Renal cortex interstitium (tissue), 11 donors: Measurements from ENCODE around the gene CELA2B. TPM values are rescaled to one million over a fixed set of nuclear protein-coding genes. Genes with fewer than 3 reads are reported as not detected.
"Not testable (repeated sequence)": the region's sequence is repeated elsewhere in the genome, so short reads cannot be mapped to it uniquely, and the experiment has no call there.

Experiments
- DNase-seq, 11 donors: peaks; one replicate each; pipeline ENCODE4 v3.0.0-alpha.2; 2013; ENCODE audit warnings: low read depth in 9 of 11, low spot score in 4 of 11; ENCODE audit errors: extremely low read depth in 1 of 11
- polyA plus RNA-seq, 3 donors: library from polyadenylated mRNA; unstranded; fragments of 120-200 nt; gene quantifications; one replicate each; pipeline ENCODE4 v1.2.1, GENCODE V29; 2013; ENCODE audit not compliant: insufficient read length in 3 of 3

The CELA2B gene
- polyA plus RNA-seq, 3 donors = 0.32 to 0.61 (median 0.56) TPM

DNA sequence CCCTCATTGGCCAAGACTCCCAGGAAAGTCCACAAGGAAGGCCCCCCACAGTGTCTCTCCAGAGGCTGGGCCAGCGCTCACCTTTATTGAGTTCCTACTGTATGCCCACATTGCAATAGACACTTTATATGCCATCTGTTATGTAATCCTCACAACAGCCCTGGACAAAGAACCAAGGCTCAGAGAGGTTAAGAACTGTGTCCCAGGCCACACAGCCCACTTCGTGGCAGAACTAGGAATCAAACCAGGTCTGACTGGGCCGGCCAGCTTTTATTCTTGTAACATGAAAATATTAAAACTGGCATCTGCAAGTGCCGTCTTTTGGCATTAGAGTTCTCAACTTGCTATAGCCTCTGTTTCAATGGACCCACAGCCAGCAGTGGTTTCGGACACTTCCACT is 33.1 kb upstream of the CELA2B start:
- DNase-seq = no peak

DNA sequence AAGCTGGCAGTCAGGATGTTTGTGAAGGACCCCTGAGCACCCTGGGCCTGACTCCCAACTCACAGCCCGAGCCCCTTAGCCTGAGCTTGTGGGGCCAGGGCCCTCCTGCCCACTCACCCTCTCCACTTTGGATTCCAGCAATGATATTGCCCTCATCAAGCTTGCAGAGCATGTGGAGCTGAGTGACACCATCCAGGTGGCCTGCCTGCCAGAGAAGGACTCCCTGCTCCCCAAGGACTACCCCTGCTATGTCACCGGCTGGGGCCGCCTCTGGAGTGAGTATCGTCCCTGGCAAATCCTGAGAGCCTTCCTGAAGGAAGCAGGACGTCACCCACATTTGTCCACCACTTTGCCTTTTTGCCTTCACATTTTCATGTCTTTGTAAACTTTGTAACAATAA is 32.6 kb upstream of the CELA2B start:
- no peak for DNase-seq

DNA sequence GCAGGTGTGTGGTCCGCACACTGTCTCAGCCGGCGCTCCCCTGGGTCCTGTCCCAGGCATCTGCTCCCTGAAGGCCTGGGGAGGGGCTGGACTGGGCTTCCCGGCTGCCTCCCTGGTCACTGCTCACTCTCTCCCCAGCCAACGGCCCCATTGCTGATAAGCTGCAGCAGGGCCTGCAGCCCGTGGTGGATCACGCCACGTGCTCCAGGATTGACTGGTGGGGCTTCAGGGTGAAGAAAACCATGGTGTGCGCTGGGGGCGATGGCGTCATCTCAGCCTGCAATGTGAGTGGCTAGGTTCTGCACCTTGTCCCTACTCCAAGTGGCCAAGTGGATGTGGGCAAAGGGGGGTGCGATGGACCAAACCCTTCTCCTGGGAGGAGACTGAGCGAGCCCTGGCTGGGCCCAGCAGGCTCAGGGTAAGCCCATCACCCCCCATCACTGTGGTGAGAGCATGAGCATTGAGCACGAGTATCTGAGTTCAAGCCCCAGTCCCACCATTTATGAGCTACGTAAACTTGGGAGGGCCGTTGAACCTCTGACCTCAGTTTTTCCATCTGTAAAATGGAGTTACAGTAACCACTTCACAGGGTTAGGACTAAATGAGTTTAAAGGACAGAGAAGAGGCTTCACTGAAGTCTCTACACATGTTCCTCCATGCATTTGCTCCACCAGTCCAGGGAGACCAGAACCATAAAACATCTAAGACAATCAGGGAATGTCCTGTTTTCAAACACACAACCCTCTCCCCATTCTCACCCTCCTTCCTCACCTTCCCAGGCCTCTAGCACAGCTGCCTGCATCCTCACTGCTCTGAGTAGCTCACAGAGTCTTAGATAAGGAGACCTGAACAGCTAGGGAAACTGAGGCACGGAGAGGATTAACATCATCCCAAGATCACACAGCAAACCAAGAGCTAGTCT is 31.2 kb upstream of the CELA2B start:
- DNase-seq = no peak

DNA sequence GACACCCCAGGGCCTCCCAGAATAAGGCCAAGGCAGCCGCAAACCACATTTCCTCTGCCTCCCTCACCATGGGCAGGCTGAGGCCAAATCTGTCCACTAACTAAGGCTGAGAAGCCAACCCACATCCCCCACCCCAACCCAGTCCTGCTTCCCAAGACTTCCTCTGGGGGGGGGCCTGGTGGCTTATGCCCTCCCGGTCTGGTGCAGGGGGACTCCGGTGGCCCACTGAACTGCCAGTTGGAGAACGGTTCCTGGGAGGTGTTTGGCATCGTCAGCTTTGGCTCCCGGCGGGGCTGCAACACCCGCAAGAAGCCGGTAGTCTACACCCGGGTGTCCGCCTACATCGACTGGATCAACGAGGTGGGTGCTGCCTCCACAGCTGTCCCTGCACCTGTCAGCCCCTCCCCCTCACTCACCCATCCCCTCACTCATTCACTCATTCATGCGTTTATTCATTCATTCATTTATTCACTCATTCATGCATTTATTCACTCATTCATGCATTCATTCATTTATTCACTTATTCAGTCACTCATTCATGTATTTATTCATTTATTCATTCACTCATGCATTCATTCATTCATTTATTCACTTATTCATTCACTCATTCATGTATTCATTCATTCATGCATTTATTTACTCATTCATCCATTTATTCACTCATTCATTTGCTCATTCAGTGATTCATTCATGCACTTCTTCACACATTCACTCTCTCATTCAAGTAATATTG is 30.3 kb upstream of the CELA2B start:
- no peak for DNase-seq

DNA sequence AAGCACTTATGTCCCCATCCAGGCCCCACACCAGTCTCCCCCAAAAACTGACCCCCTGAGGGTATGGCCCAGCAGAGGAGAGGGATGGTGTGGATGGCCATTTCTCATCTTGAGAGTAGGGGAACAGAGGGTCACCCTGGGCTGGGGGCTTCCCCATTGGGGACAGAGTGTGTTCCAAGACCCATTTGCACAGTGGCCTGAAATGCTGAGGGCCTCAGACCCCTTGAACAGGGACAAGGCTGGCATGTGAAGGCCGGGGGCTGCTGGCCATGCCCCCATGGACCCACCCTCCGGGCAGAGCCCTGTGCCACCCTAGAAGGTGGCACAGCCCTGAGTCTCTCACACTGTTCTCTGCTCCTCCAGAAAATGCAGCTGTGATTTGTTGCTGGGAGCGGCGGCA is 29.7 kb upstream of the CELA2B start:
- DNase-seq = no peak

DNA sequence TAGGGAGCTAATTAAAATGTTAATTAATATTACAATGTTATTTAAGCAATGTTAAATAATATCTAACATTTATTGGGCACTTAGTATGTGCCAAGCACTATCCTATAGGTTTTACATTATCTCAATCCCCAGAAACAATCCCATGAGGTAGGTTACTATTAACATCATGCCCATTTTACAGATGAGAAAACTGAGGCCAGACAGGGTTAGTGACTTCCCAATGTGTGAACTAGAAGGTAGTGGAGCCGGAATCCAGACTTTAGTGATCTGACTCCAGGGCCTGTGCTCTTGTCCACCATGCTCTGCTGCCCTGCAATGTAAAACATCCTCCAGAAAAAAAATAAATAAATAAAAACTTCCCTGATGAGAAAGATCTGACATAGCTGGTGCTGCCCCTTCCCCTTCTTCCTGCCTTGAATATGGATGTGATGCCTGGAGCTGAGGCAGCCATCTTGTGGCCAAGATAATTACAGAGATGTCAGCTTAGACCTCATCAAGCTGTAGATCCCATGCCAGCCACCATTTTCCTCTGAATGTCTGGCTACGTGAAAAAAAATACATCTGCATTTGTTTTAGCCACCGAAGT is 26.9 kb upstream of the CELA2B start:
- DNase-seq = no peak

DNA sequence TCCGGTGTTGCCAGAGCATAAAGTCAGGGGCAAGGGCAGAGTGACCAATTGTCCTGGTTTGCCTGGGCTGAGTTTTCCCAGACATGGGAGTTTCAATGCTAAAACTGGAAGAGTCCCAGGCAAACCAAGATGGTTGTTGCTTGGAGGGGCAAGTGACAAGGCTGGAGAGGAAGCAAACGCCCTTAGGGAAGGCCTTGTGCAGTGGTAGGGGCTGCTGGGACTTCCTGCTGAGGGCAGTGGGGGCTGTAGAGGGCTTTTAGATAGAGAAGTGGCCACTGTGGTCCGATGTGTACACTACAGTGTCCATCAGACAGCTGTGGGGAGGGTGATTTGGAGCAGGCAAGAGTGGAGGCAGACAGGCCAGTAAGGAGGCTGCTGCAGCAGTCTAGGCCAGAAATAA is 26.3 kb upstream of the CELA2B start:
- DNase-seq = no peak

DNA sequence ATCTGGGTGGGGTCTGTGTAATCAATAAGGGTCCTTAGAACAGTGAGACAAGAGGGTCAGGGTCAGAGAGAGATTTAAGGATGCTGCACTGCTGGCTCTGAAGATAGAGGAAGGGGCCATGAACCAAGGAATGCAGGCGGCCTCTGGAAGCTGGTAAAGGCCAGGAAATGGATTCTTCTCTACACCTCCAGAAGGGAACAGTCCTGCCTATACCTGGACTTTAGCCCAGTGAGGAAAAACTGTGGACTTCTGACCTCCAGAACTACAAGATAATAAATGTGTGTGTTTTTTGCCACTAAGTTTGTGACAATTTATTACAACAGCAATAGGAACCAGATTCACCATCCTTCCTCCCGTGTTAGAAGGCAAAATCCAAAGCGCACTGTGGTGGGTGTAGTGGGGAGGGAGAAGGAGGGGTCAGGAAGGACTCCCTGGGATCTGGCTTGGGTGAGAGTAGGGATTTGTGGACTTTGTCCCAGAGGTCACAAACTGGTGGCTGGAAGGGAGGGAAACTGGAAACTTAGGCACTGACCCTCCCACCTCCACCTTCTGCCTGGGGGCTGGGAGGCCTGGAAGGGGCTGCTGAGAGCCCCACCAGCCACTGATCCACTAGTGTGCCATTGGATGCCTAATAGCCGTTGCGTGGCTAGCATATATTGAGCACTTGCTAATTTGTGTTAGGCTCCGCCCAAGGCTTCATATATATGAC is 24.7 kb upstream of the CELA2B start:
- DNase-seq = no peak

DNA sequence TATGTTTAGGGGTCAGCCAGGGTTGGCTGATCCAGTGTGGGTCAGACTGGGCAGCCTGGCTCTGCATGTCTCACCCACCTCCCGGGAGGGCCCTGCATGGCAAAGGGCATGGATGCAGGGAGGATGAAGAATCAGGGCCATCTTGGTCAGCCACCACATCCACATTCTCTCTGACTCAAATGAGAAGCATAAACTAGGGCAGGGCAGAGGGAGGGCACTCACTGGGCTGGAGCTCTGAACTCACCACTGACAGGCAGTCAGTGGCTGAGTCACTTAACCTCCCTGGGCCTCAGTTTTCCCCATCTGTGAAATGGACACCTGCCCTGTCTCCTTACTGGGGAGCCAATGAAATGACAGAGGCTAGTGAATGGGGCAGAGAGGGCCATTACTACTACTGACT is 23.7 kb upstream of the CELA2B start:
- no peak for DNase-seq

DNA sequence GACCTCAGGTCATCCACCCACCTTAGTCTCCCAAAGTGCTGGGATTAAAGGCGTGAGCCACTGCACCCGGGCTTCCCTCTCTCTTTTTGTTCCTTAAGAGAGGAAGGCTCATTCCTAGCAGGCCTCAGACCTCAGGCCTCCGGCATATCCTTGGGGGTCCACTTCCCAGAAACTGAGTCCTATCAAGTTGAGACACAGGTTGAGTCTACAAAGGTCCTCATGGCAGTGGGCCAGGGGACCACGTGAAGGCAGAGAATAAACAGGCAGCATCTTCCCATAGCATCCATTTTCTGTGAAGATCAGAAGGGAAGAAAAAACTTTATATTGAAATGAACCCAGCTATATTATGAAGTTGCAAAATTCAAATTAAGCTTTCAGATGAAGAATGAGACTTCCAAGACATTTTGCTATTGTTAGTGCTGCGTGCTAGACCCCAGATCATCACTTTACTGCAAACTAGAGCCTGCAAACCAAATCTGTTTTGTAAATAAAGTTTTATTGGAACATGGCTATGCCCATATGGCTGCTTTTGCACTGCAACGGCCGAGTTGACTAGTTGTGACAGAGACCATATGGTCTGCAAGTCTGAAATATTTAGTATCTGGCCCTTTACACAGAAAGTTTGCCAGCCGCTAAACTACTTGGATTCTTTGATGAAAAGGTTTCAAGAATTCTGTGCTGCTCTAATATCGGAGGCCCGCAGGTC is 22.9 kb upstream of the CELA2B start:
- DNase-seq = no peak

DNA sequence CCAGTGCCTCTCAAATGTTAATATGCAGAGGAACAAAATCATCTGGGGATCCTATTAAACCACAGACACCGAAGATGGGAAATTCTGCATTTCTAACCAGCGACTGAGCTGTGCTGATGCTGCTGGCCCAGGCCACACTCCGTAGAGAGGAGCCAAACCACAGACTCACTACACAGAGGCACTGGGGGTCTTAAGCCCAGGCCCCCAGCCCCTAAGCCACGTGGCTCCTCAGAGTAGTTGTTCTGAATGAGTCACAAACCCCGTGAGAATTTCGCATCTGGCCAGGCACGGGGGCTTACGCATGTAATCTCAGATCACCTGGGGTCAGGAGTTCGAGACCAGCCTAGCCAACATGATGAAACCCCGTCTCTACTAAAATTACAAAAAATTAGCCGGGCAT is 22.2 kb upstream of the CELA2B start:
- DNase-seq = no peak

DNA sequence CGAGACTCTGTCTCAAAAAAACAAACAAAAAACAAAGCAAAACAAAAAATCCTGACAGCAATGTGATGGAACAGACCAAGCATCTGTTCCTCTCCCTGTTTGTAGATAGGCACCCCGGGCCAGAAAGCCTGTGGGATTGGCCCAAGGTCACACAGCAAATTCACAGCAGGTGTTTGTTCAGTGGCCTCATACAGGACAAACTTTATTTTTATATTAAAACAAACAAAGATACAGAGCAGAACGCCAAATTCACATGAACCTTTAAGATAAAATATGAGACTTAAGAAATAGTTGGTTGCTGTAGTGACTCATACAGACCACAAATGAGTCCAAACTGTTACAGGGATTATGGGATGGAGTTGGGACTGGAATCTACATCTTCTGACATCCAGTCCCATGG is 21.6 kb upstream of the CELA2B start:
- DNase-seq = no peak

DNA sequence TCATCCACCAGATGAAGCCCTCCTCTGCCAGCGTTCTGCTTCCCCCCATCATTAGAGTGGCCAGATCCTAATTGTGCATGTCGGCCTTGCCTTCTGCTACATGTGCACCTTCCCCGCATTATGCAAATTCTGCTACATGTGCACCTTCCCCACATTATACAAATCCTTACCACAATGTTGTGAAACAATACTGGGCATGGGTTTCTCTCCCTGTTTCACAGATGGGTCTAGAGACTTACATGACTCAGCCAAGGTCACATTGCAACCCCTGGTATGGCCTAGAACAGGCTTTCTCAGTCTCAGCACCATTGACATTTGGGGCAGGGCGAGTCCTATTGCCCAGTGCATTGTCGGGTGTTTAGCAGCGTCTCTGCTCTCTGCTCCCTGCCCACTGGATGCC is 20.4 kb upstream of the CELA2B start:
- no peak for DNase-seq

DNA sequence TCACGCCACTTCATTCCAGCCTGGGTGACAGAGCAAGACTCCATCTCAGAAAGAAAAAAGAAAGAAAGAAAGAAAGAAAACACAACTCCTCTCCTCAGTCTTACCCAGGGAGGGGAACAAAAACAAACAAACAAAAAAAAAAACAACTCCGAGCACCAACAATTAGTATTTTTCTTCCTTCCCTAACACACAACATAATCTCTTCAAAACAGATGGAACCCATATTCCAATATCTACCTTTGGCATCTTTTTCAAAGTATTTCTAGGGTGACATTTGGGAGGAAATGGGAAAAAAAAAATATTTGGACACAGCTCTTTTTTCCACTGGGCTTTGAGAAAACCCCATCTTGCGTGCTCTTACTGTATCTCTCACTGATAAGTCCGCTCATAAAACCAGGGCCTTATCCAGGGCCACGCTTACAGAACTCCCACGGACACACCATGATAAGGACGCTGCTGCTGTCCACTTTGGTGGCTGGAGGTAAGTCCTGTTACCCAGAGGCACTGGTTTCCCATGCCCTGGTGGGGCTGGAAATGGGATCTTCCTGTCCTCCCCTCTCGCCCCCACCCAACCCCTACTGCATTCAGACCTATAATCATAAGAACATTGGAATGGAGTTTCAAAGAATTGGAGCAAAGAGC is 19.5 kb upstream of the CELA2B start, which contains the start of gene CELA2A:
CELA2A (plus strand) TSS at position 420 of the 642 bp plus-strand sequence; CDS start at position 442, 22 bp downstream.
- no peak for DNase-seq

DNA sequence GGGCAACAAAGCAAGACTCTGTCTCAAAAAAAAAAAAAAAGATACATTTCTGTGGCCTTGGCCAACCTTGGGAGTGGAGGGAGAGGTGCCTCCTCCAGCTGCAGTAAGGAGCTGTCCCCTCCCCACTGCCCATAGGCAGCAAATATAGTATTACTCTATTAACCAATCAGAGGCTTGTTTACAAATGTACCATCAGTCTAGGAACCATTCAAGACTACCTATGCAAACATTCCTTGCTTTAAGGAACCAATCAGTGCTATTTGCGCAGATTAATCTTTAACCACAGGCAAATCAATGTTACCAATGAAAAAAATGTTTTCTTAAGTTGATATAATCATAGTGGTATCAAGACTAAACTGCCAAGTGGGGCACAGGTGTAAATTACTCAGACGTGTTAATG is 18.3 kb upstream of the CELA2B start:
- no peak for DNase-seq

DNA sequence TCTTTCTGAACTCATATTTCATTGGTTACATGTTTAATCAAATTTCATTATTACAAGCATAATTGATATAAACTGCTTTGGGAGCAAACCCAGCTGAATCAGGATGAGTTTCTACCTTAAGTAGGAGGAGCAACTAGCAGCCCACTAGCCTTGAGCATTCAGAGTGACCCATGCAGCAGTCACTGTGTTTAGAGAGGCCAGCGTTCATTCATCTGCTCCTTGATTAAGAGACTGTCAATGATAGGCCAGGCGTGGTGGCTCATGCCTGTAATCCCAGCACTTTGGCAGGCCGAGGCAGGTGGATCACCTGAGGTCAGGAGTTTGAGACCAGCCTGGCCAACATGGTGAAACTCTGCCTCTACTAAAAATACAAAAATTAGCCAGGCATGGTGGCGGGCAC is 17.5 kb upstream of the CELA2B start:
- not testable (repeated sequence) for DNase-seq

DNA sequence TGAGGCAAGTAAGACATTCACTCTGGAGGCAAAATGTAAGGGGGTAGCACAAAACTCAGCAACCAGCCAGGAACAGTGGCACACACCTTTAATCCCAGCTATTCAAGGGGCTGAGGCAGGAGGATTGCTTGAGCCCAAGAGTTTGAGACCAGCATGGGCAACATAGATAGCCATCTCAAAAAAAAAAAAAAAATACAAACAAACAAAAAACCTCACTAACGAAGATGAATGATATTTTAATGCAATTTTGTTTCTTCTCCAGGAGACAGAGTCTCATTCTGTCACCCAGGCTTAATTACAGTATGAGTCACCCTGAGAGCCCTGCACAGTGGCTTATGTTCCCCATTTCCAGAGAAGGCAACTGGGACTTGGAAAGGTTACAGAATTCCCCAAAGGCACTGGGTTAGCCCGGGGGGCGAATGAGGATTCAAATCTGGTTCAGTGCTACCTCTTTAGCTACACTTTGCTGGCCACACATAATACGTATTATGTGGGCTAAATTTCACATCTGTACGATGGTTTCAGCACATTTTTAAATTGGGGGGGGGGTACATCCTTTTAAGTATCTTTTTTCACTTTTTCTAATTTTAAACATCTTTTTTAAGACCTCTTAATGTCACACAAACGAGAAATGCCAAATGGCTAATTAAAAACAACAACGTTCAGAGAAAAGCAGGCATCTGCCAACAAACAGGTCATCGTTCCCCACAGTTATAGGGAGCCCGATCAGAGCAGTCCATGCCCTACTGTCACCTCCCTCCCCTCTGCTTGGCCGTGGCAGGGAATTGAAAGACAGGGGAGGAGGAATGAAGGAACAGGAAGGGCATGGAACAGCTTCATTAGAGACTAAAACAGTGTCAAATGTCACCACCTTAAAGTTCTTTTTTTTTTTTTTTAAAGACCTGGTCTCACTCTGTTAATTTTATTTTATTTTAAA is 15.9 kb upstream of the CELA2B start:
- DNase-seq = no peak
